Endothelial cell of umbilical vein (primary cell): ENCODE data around the gene PROSER1. TPM values are rescaled to one million over a fixed set of nuclear protein-coding genes. Genes with fewer than 3 reads are reported as not detected.

ENCODE experiments used
- BruUV-seq: library from RNA; stranded (reverse); fragments of 400-500 nt; replicated peaks from 2 replicates; lab custom pipeline; 2021; lab: Mats Ljungman, UMichigan
- CTCF ChIA-PET: fragments of 300-600, 350-600 bp; sonication (Branson Sonifier 250); formaldehyde crosslinking; loops from one replicate; lab custom pipeline; 2021; ENCODE audit warnings: antibody characterized with exemption, inconsistent platforms; lab: Charles Lee
- POLR2A ChIA-PET: fragments of 300-600, 350-600 bp; sonication (Branson Sonifier 250); formaldehyde crosslinking; loops from one replicate; lab custom pipeline; 2021; ENCODE audit warnings: antibody characterized with exemption, inconsistent platforms; lab: Charles Lee
- DNase-seq: peaks from one replicate; pipeline ENCODE4 v3.0.0-alpha.2; 2011; ENCODE audit warnings: low read depth, low spot score
- FAIRE-seq: peaks from 2 replicates; lab custom pipeline; 2011; peaks lifted over from hg19 to GRCh38; lab: Jason Lieb, UNC
- H2AFZ ChIP-seq: 2 replicates; pipeline ENCODE4 v1.6.0; 2012; ENCODE audit warnings: low read depth, low read length, control low read depth, inconsistent platforms
- H3K27ac ChIP-seq: 2 replicates; pipeline ENCODE4 v1.5.1; 2011; ENCODE audit warnings: low read depth, mild to moderate bottlenecking, control low read depth, low read length, moderate library complexity; ENCODE audit not compliant: insufficient read depth
- H3K27me3 ChIP-seq, 2 experiments: 2 replicates each; pipeline versions ENCODE4 v1.6.0 to v1.6.1; 2011; ENCODE audit warnings: low read length in 2 of 2, mixed read lengths in 1 of 2; ENCODE audit not compliant: control insufficient read depth in 2 of 2, insufficient read depth in 2 of 2
- H3K36me3 ChIP-seq, 2 experiments: 2 replicates in 1 of 2; 3 replicates in 1 of 2; pipeline ENCODE4 v1.5.1; 2011; ENCODE audit warnings: low read length in 2 of 2, mild to moderate bottlenecking in 1 of 2, moderate library complexity in 1 of 2; ENCODE audit not compliant: control insufficient read depth in 2 of 2, insufficient read depth in 2 of 2; ENCODE audit errors: extremely low read depth in 1 of 2
- H3K4me1 ChIP-seq: 3 replicates; pipeline ENCODE4 v1.5.1; 2011; ENCODE audit warnings: mild to moderate bottlenecking, low read length; ENCODE audit not compliant: control insufficient read depth, insufficient read depth; ENCODE audit errors: extremely low read depth
- H3K4me2 ChIP-seq: 2 replicates; pipeline ENCODE4 v1.6.1; 2011; ENCODE audit warnings: low read length, control low read depth, mixed read lengths; ENCODE audit not compliant: insufficient read depth
- H3K4me3 ChIP-seq, 3 experiments: fragments of 200-600 bp in 1 of 3; sonication (generic), shearing (Covaris generic) in 1 of 3; replicated peaks in 1 of 3; 2 replicates each; pipeline ENCODE4 v1.5.1; 2011 to 2016; ENCODE audit warnings: control low read depth in 3 of 3, low read length in 3 of 3, mild to moderate bottlenecking in 2 of 3, inconsistent platforms in 1 of 3, low read depth in 1 of 3, moderate library complexity in 1 of 3; ENCODE audit not compliant: insufficient read depth in 1 of 3
- H3K79me2 ChIP-seq: 2 replicates; pipeline ENCODE4 v1.6.0; 2012; ENCODE audit warnings: low read length, inconsistent platforms; ENCODE audit not compliant: control insufficient read depth, insufficient read depth
- H3K9ac ChIP-seq: replicated peaks from 2 replicates; pipeline ENCODE3; 2011; ENCODE audit warnings: low read length, control low read depth; ENCODE audit not compliant: insufficient read depth; ENCODE audit errors: extremely low read depth
- H3K9me1 ChIP-seq: replicated peaks from 3 replicates; pipeline ENCODE4 v1.6.0; 2011; ENCODE audit warnings: mild to moderate bottlenecking, low read length; ENCODE audit not compliant: control insufficient read depth, insufficient read depth; ENCODE audit errors: extremely low read depth
- H3K9me3 ChIP-seq: replicated peaks from 2 replicates; pipeline ENCODE4 v1.5.1; 2012; ENCODE audit warnings: low read length, inconsistent platforms; ENCODE audit not compliant: control insufficient read depth, insufficient read depth
- H4K20me1 ChIP-seq: replicated peaks from 2 replicates; pipeline ENCODE3; 2011; ENCODE audit warnings: mild to moderate bottlenecking, low read length; ENCODE audit not compliant: control insufficient read depth, insufficient read depth; ENCODE audit errors: extremely low read depth
- CTCF ChIP-seq, 2 donors: IDR thresholded peaks; 1 replicate in 1 of 2; 2 replicates in 1 of 2; pipeline ENCODE4 v1.5.1; 2011; ENCODE audit warnings: low read length in 2 of 2, mild to moderate bottlenecking in 2 of 2, moderate library complexity in 2 of 2, control low read depth in 1 of 2, inconsistent platforms in 1 of 2, low read depth in 1 of 2; ENCODE audit not compliant: insufficient read depth in 1 of 2; ENCODE audit errors: extremely low read depth in 1 of 2
- EZH2 ChIP-seq: IDR thresholded peaks from 2 replicates; pipeline ENCODE4 v1.6.1; 2012; ENCODE audit warnings: borderline replicate concordance, low read depth, mild to moderate bottlenecking, moderate library complexity, low read length, inconsistent platforms; ENCODE audit not compliant: severe bottlenecking
- FOS ChIP-seq: IDR thresholded peaks from 2 replicates; pipeline ENCODE4 v1.6.1; 2011; ENCODE audit warnings: mild to moderate bottlenecking, low read length, moderate library complexity, borderline replicate concordance; ENCODE audit not compliant: insufficient read depth
- GATA2 ChIP-seq: IDR thresholded peaks from 2 replicates; pipeline ENCODE4 v1.7.0; 2011; ENCODE audit warnings: low read depth, mild to moderate bottlenecking, moderate library complexity, mixed read lengths, low read length; ENCODE audit not compliant: insufficient read length, insufficient read depth
- JUN ChIP-seq: IDR thresholded peaks from 2 replicates; pipeline ENCODE4 v1.6.1; 2011; ENCODE audit warnings: borderline replicate concordance, low read depth; ENCODE audit not compliant: insufficient read length, insufficient read depth
- MAX ChIP-seq: IDR thresholded peaks from 2 replicates; pipeline ENCODE4 v1.6.1; 2011; ENCODE audit not compliant: insufficient read depth, insufficient read length
- MYC ChIP-seq: IDR thresholded peaks from one replicate; pipeline ENCODE4 v1.6.1; 2011; ENCODE audit warnings: mild to moderate bottlenecking, low read depth, low read length
- POLR2A ChIP-seq: IDR thresholded peaks from 2 replicates; pipeline ENCODE4 v1.6.1; 2012; ENCODE audit warnings: low read depth, mild to moderate bottlenecking, control low read depth, low read length
- POLR2AphosphoS5 ChIP-seq: IDR thresholded peaks from 2 replicates; pipeline ENCODE4 v1.6.1; 2012; ENCODE audit warnings: low read depth, mild to moderate bottlenecking, control low read depth, low read length, moderate library complexity; ENCODE audit not compliant: insufficient read depth
- dilution Hi-C: fragments of 300-500 bp; cut with MboI; formaldehyde crosslinking; loops from one replicate; pipeline ENCODE4 v1.15.0; 2019; ENCODE audit warnings: low sequenced_read_pairs; ENCODE audit not compliant: extremely low pct_ligation_motif_present
- intact Hi-C: fragments of 100-400 bp; cut with micrococcal nuclease; formaldehyde crosslinking; loops from one replicate; pipeline ENCODE4 v1.10.0; 2022
- polyA plus RNA-seq, 4 experiments: library from polyadenylated mRNA; depleted of rRNA in 3 of 4; stranded (reverse) in 3 of 4; unstranded in 1 of 4; fragments of >200 nt; gene quantifications; 2 replicates each; pipeline versions ENCODE4 v1.2.1 to v1.2.3, GENCODE V29; 2011 to 2012; ENCODE audit warnings: missing spikeins in 1 of 4
- total RNA-seq: library from RNA; stranded (reverse); gene quantifications from 2 replicates; pipeline ENCODE4 v1.2.3, GENCODE V29; 2021

Gene PROSER1
- total and polyA plus RNA-seq, 2 donors (not counting 3 experiments of a cell fraction or from before 2014, with no cell fraction given) = 38.3 to 40.4 TPM

- Histone ChIP-seq H2AFZ (no peak overlapping the region), H3K9me3 (no peaks in the 10 kb centered on the region), H4K20me1 (no peaks in the 10 kb centered on the region), H3K27ac (no peak overlapping the region), H3K9ac (no peak overlapping the region), H3K4me1 (no peaks in the 10 kb centered on the region), H3K27me3 (peaks cover 0 to 7% of the 10 kb centered on the region in 2 experiments), H3K79me2 (no peaks in the 10 kb centered on the region), H3K36me3 (no peaks in the 10 kb centered on the region), H3K4me3 (no peak overlapping the region), H3K9me1 (no peaks in the 10 kb centered on the region), H3K4me2 (no peak overlapping the region)
- intact Hi-C loops (no loop called here), dilution Hi-C loops (no loop called here)
- DNase-seq (no peak), FAIRE-seq (no peak)
- no peak for TF ChIP-seq MAX
- no peak for TF ChIP-seq POLR2AphosphoS5
- TF ChIP-seq MYC = no peak
- no peak for TF ChIP-seq POLR2A
- no peak for TF ChIP-seq JUN
- no peak for TF ChIP-seq FOS
- TF ChIP-seq EZH2 = no peak
- TF ChIP-seq CTCF (IDR thresholded peaks at IDR 0.05; ENCODE audit: extremely low read depth in 1 of 2, insufficient read depth in 1 of 2, low read depth in 1 of 2, low read length in 2 of 2) = no peak
- no peak for TF ChIP-seq GATA2
- ChIA-PET POLR2A (no interaction called here), CTCF (no interaction called here)
- BruUV-seq = no TSS peak
Measured at GRCh38 chr13:38980750-38981078, 57.2 kb downstream of the PROSER1 start.
